GM12878 (cell line): ENCODE results near the gene TCF4. TPM values are rescaled to one million over a fixed set of nuclear protein-coding genes. Genes with fewer than 3 reads are reported as not detected.

Source experiments
- ATAC-seq: fragments of 200-7000 bp; cut with Tn5 transposase; 3 replicates; pipeline ENCODE4 v1.9.1; 2020; ENCODE audit warnings: mild to moderate bottlenecking, moderate library complexity
- BruUV-seq: library from RNA; stranded (reverse); fragments of 400-500 nt; replicated peaks from 2 replicates; lab custom pipeline; 2021; lab: Mats Ljungman, UMichigan
- CTCF ChIA-PET: fragments of 300-600 bp; sonication (Branson Sonifier 250); formaldehyde crosslinking; extraction: SDS; loops from one replicate; lab custom pipeline; 2021; ENCODE audit warnings: inconsistent platforms; lab: Yijun Ruan, JAX
- POLR2A ChIA-PET: fragments of 350-600 bp; formaldehyde crosslinking; extraction: SDS; loops from one replicate; lab custom pipeline; 2021; ENCODE audit warnings: inconsistent platforms; lab: Charles Lee
- RAD21 ChIA-PET: fragments of 300-600 bp; sonication (Branson Sonifier 250); formaldehyde crosslinking; loops from one replicate; lab custom pipeline; 2023; ENCODE audit warnings: antibody characterized with exemption; ENCODE audit not compliant: unreplicated experiment; lab: Charles Lee
- SMC1A ChIA-PET: fragments of 300-600 bp; sonication (Branson Sonifier 250); formaldehyde crosslinking; loops from one replicate; lab custom pipeline; 2023; ENCODE audit not compliant: unreplicated experiment, uncharacterized antibody; lab: Charles Lee
- DNase-seq: peaks from one replicate; pipeline ENCODE4 v3.0.0-alpha.2; 2011; ENCODE audit warnings: low read depth, low spot score
- FAIRE-seq: peaks from 3 replicates; lab custom pipeline; 2011; peaks lifted over from hg19 to GRCh38; lab: Jason Lieb, UNC
- H2AFZ ChIP-seq: 2 replicates; pipeline ENCODE4 v1.6.0; 2011; ENCODE audit warnings: low read depth, low read length, control low read depth; ENCODE audit not compliant: control insufficient read depth
- H3K27ac ChIP-seq: 2 replicates; pipeline ENCODE4 v1.5.1; 2011; ENCODE audit warnings: control low read depth; ENCODE audit not compliant: control insufficient read depth, insufficient read depth
- H3K27me3 ChIP-seq, 2 experiments: replicated peaks in 1 of 2; 2 replicates each; pipeline versions ENCODE4 v1.6.0 to v1.6.1; 2011; ENCODE audit warnings: low read length in 1 of 2; ENCODE audit not compliant: control insufficient read depth in 2 of 2, insufficient read depth in 2 of 2
- H3K36me3 ChIP-seq, 2 experiments: 2 replicates each; pipeline ENCODE4 v1.5.1; 2011; ENCODE audit warnings: low read length in 1 of 2; ENCODE audit not compliant: control insufficient read depth in 2 of 2, insufficient read depth in 2 of 2
- H3K4me1 ChIP-seq: 2 replicates; pipeline ENCODE4 v1.6.1; 2011; ENCODE audit warnings: mild to moderate bottlenecking, low read length, moderate library complexity, mixed read lengths; ENCODE audit not compliant: control insufficient read depth, insufficient read depth
- H3K4me2 ChIP-seq: 2 replicates; pipeline ENCODE4 v1.6.0; 2011; ENCODE audit warnings: control low read depth; ENCODE audit not compliant: control insufficient read depth, insufficient read depth
- H3K4me3 ChIP-seq: fragments of 200-600 bp; sonication (generic); 2 replicates; pipeline ENCODE4 v1.5.1; 2016
- H3K79me2 ChIP-seq: 2 replicates; pipeline ENCODE4 v1.6.0; 2011; ENCODE audit warnings: low read length; ENCODE audit not compliant: control insufficient read depth, insufficient read depth
- H3K9ac ChIP-seq: 2 replicates; pipeline ENCODE4 v1.8.0; 2011; ENCODE audit warnings: low read length, control low read depth, mixed read lengths; ENCODE audit not compliant: control insufficient read depth, insufficient read depth
- H3K9me3 ChIP-seq: replicated peaks from 3 replicates; pipeline ENCODE4 v1.5.1; 2011; ENCODE audit warnings: mild to moderate bottlenecking, low read length; ENCODE audit not compliant: control insufficient read depth, insufficient read depth
- H4K20me1 ChIP-seq: 2 replicates; pipeline ENCODE4 v1.6.0; 2011; ENCODE audit not compliant: control insufficient read depth, insufficient read depth
- BRCA1 ChIP-seq: IDR thresholded peaks from 2 replicates; pipeline ENCODE4 v1.6.1; 2011; ENCODE audit warnings: low read depth, low read length, improper control_type of control experiment
- NR2C2 ChIP-seq: IDR thresholded peaks from 2 replicates; pipeline ENCODE4 v1.6.1; 2011; ENCODE audit warnings: borderline replicate concordance, low read depth; ENCODE audit not compliant: control insufficient read depth, insufficient read length
- ZNF24 ChIP-seq: fragments of 450-650 bp; IDR thresholded peaks from 2 replicates; pipeline ENCODE4 v1.6.1; 2017; ENCODE audit warnings: antibody characterized with exemption, mild to moderate bottlenecking
- whole genome bisulfite sequencing: methylation state at CpG from one replicate; pipeline ENCODE4 v1.1.6; 2016; ENCODE audit warnings: low lambda C conversion rate; ENCODE audit not compliant: insufficient replicate concordance, insufficient coverage; ENCODE audit errors: missing lambda C conversion rate; 5-methylcytosine and 5-hydroxymethylcytosine counted together
- in situ Hi-C: fragments of 300-500 bp; cut with MboI; formaldehyde crosslinking; loops from 9 replicates; pipeline ENCODE4 v1.14.3; 2018; ENCODE audit warnings: mixed read lengths
- intact Hi-C: fragments of 100-400 bp; cut with micrococcal nuclease; formaldehyde crosslinking; loops from one replicate; pipeline ENCODE4 v1.14.2; 2022; ENCODE audit not compliant: unreplicated experiment
- polyA plus RNA-seq, 11 experiments: library from polyadenylated mRNA; depleted of rRNA in 4 of 11; unstranded in 6 of 11; stranded (reverse) in 5 of 11; fragments of >200 nt; fragmentation: Nextera tagmentation in 4 of 11; fragmentation: Illumina TruSeq in 1 of 11; extraction: Ambion mirVana in 4 of 11; extraction: Trizol in 1 of 11; gene quantifications; 1 replicate in 1 of 11; 2 replicates in 10 of 11; pipeline versions ENCODE4 v1.2.1 to v1.2.3, GENCODE V29; 2011 to 2016; ENCODE audit warnings: inconsistent platforms in 2 of 11, missing spikeins in 2 of 11, low read depth in 1 of 11
- total RNA-seq, 4 experiments: library from RNA; depleted of rRNA in 3 of 4; stranded (reverse); fragments of >200 nt in 3 of 4; fragmentation: Illumina TruSeq in 1 of 4; extraction: Trizol in 1 of 4; gene quantifications; 2 replicates each; pipeline versions ENCODE4 v1.2.1 to v1.2.3, GENCODE V29; 2013 to 2021
- TF ChIP-seq, protein P1 (sequence below): IDR thresholded peaks from 2 replicates; pipeline ENCODE4 v1.6.1; 2011; ENCODE audit warnings: borderline replicate concordance, low read depth, mild to moderate bottlenecking, moderate library complexity, low read length; ENCODE audit not compliant: insufficient read depth, poor library complexity, severe bottlenecking

TCF4 gene
- total and polyA plus RNA-seq, 10 of the 15 experiments (the other 5 are each of a cell fraction or from before 2014, with no cell fraction given), result 15.2 to 94.0 (median 31.5) TPM

DNA sequence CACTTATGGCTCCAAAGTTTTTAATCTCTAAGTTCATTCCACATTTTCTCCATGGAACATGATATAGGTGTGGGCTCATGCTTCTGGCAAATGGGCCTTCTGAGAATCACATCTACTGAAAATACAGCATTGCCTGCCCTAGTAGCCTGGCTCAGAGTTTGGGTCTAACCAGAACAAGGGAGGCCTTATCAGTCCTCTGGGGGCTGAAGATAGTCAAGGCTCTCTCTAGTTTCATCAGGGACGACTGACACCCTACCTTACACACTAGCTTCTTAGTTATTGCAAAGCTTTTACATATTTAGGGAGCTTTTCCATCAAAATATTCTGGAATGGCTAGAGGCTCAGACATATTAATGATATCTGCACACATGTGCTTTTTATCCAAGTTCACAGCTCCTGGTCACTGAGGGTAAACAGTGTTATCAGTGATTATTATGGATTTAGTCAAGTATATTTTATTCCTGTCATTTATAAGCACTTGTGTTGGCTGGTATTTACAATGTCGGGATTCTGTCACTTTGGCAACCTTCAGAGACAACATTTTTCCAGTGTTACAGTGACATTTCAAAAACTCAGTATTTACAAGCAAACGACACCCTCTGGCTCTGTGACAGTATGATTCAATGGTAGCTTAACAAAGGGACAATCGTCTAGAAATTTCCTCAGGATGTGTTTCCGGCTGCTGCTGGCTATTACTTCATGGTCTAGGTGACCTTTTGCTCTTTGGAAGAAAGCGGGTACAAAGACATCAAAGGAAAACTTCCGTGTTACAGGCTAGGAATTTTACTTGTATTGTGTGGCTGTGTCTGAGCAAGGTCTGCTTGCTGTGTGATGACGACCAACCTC, 200.6 kb downstream of the TCF4 start (continued):
- TF ChIP-seq, protein P1, sequence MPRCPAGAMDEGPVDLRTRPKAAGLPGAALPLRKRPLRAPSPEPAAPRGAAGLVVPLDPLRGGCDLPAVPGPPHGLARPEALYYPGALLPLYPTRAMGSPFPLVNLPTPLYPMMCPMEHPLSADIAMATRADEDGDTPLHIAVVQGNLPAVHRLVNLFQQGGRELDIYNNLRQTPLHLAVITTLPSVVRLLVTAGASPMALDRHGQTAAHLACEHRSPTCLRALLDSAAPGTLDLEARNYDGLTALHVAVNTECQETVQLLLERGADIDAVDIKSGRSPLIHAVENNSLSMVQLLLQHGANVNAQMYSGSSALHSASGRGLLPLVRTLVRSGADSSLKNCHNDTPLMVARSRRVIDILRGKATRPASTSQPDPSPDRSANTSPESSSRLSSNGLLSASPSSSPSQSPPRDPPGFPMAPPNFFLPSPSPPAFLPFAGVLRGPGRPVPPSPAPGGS, result no peak

DNA sequence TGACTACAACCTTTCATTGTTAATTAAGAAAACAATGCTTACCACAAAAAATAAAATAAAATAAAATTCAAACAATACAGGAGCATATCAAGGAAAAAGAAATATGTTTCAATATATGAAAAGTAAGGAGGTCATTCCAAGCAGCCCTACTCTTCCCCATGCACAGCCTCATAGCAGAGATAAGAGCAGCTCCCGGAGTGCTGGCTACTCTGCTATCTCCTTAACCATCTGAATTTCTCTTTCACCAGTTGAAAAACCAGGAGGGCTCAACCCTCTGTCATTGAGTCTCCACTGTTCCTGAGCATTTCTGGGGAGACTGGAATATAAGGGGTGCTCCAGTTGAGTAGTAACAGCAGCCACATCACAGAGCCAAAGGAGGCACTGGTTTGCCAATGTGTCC, 201.4 kb downstream of the TCF4 start:
- Histone ChIP-seq H4K20me1 (no peaks in the 10 kb centered on the region), H2AFZ (no peak overlapping the region), H3K4me2 (no peak overlapping the region), H3K4me1 (no peaks in the 10 kb centered on the region), H3K27me3 (no peaks in the 10 kb centered on the region; a peak in 1 of 4 replicates), H3K9me3 (peaks cover 1% of the 10 kb centered on the region; the same call in 2 of the 3 replicates), H3K4me3 (no peak overlapping the region), H3K79me2 (no peaks in the 10 kb centered on the region), H3K9ac (no peak overlapping the region), H3K27ac (no peak overlapping the region), H3K36me3 (no peaks in the 10 kb centered on the region)
- DNase-seq (no peak), FAIRE-seq (no peak), ATAC-seq (no peak)
- ChIA-PET SMC1A (no interaction called here), CTCF (interaction anchor here (0.6 to 1.2 kb wide), 2 partner anchors 152 to 153 kb away, joined by 4 read pairs; no protein-coding TSS in a partner anchor), RAD21 (no interaction called here), POLR2A (no interaction called here)
- in situ Hi-C loops (no loop called here), intact Hi-C loops (no loop called here)
- TF ChIP-seq BRCA1 (no peak), NR2C2 (no peak), ZNF24 (no peak)
- BruUV-seq, result no TSS peak
- 27% methylated on average over 1 of the region's 1 CpG for WGBS
